CD4-positive, alpha-beta T cell treated with Interleukin-10 for 1 hour (primary cell): ENCODE results near the gene SAC3D1.
"Not testable (repeated sequence)": the region's sequence is repeated elsewhere in the genome, so short reads cannot be mapped to it uniquely, and the experiment has no call there.

ENCODE experiments used
- DNase-seq: peaks from one replicate; pipeline ENCODE4 v3.0.0-alpha.2; 2020

Gene SAC3D1

GRCh38 chr11:65040847-65041622, at the start of gene SAC3D1:
SAC3D1 (plus strand) TSS chr11:65041210; CDS start chr11:65041293, 83 bp downstream.
- DNase-seq = peak; percentile 91

- DNase-seq = no peak
Observed at GRCh38 chr11:64994318-64994717, 46.7 kb upstream of the SAC3D1 start.

- no peak for DNase-seq
Observed at GRCh38 chr11:64996327-64996709, 44.7 kb upstream of the SAC3D1 start.

GRCh38 chr11:64996710-64997380, 44.2 kb upstream of the SAC3D1 start, which contains the start of gene BATF2:
BATF2 (minus strand) TSS chr11:64996971; CDS start chr11:64996914, 57 bp downstream.
- DNase-seq = no peak

GRCh38 chr11:64998141-64998540, 42.9 kb upstream of the SAC3D1 start:
- no peak for DNase-seq

- DNase-seq = no peak
Observed at GRCh38 chr11:64998690-64999431, 42.1 kb upstream of the SAC3D1 start.

- DNase-seq = no peak
Observed at GRCh38 chr11:64999478-64999877, 41.5 kb upstream of the SAC3D1 start.

- DNase-seq = no peak
Observed at GRCh38 chr11:65002706-65003105, 38.3 kb upstream of the SAC3D1 start.

GRCh38 chr11:65003282-65003681, 37.7 kb upstream of the SAC3D1 start:
- DNase-seq = no peak

- not testable (repeated sequence) for DNase-seq
Observed at GRCh38 chr11:65003968-65004367, 37.0 kb upstream of the SAC3D1 start.

- no peak for DNase-seq
Observed at GRCh38 chr11:65008016-65008415, 33.0 kb upstream of the SAC3D1 start.

- no peak for DNase-seq
Observed at GRCh38 chr11:65008873-65009272, 32.1 kb upstream of the SAC3D1 start.

GRCh38 chr11:65013130-65013887, 27.7 kb upstream of the SAC3D1 start:
- peak; percentile 92 for DNase-seq

- peak; percentile 89 for DNase-seq
Observed at GRCh38 chr11:65013888-65014725, 26.9 kb upstream of the SAC3D1 start, which contains the start of gene ARL2. ARL2 (plus strand) TSS chr11:65014160; CDS start chr11:65014208, 48 bp downstream.

GRCh38 chr11:65014726-65015227, 26.2 kb upstream of the SAC3D1 start:
- DNase-seq = no peak

- DNase-seq = no peak
Observed at GRCh38 chr11:65016705-65017104, 24.3 kb upstream of the SAC3D1 start.

GRCh38 chr11:65017937-65018336, 23.1 kb upstream of the SAC3D1 start:
- no peak for DNase-seq

GRCh38 chr11:65019824-65020223, 21.2 kb upstream of the SAC3D1 start:
- DNase-seq = no peak

- no peak for DNase-seq
Observed at GRCh38 chr11:65021003-65021402, 20.0 kb upstream of the SAC3D1 start.

- DNase-seq = no peak
Observed at GRCh38 chr11:65021509-65021908, 19.5 kb upstream of the SAC3D1 start.

GRCh38 chr11:65023502-65023901, 17.5 kb upstream of the SAC3D1 start:
- not testable (repeated sequence) for DNase-seq
